Breast epithelium (tissue), 4 donors: ENCODE measurements around the gene EMILIN2. TPM values are rescaled to one million over a fixed set of nuclear protein-coding genes. Genes with fewer than 3 reads are reported as not detected.

Source experiments
- DNase-seq, 2 donors: peaks; one replicate each; pipeline ENCODE4 v3.0.0-alpha.2; 2019; ENCODE audit warnings: low spot score in 2 of 2
- H3K27ac ChIP-seq, 2 donors: fragments of 200-600 bp; sonication (generic) in 1 of 2; one replicate each; pipeline ENCODE4 v1.5.1; 2016 to 2019; ENCODE audit warnings: mild to moderate bottlenecking in 1 of 2
- H3K27me3 ChIP-seq, 2 donors: fragments of 200-600 bp; sonication (generic) in 1 of 2; one replicate each; pipeline versions ENCODE4 v1.5.1 to v1.6.0; 2017 to 2019; ENCODE audit warnings: control low read depth in 1 of 2, mild to moderate bottlenecking in 1 of 2
- H3K36me3 ChIP-seq: fragments of 200-600 bp; one replicate; pipeline ENCODE4 v1.5.1; 2019
- H3K4me1 ChIP-seq, 2 donors: fragments of 200-600 bp; sonication (generic); one replicate each; pipeline ENCODE4 v1.5.1; 2016 to 2019; ENCODE audit warnings: control low read depth in 1 of 2
- H3K4me3 ChIP-seq, 3 donors: fragments of 200-600 bp; sonication (generic); 1 replicate in 2 of 3; 2 replicates in 1 of 3; pipeline ENCODE4 v1.5.1; 2016 to 2019; ENCODE audit warnings: mild to moderate bottlenecking in 3 of 3, moderate library complexity in 2 of 3
- H3K9me3 ChIP-seq, 2 donors: fragments of 200-600 bp; sonication (generic) in 1 of 2; one replicate each; pipeline ENCODE4 v1.5.1; 2016 to 2019; ENCODE audit warnings: control low read depth in 1 of 2
- POLR2A ChIP-seq: fragments of 450-650 bp; IDR thresholded peaks from one replicate; pipeline ENCODE4 v1.6.1; 2016; ENCODE audit warnings: antibody characterized with exemption, mild to moderate bottlenecking, moderate library complexity
- intact Hi-C: fragments of 100-400 bp; cut with DNase I; formaldehyde crosslinking; loops from one replicate; pipeline ENCODE4 v1.15.1; 2023; ENCODE audit warnings: low total_unique reads
- total RNA-seq, 3 donors: library from RNA; depleted of rRNA; stranded (reverse); fragments of >200 nt; gene quantifications; one replicate each; pipeline ENCODE4 v1.1.0, GENCODE V29; 2016

Gene EMILIN2
- total RNA-seq, 3 donors from 2014 or later: 23.9 to 45.1 (median 32.4) TPM

- intact Hi-C loops: no loop called here
- Histone ChIP-seq H3K9me3 (no peaks in the 10 kb centered on the region), H3K27ac (no peak overlapping the region), H3K36me3 (no peaks in the 10 kb centered on the region), H3K4me3 (no peak overlapping the region), H3K4me1 (peaks cover 0 to 3% of the 10 kb centered on the region in 2 donors), H3K27me3 (no peaks in the 10 kb centered on the region)
- no peak for TF ChIP-seq POLR2A
- DNase-seq: no peak
Observed at GRCh38 chr18:2964361-2965010, 117.7 kb downstream of the EMILIN2 start.

Other genes starting within 250 kb of the EMILIN2 start
- 100 to 1,000 TPM in 2 of 3 donors, 10 to 100 TPM in 1; 73.9 to 131 (median 102) TPM for gene SMCHD1, start 191.3 kb upstream of the EMILIN2 start, total RNA-seq
- 10 to 100 TPM; 21.8 to 38.1 (median 29.2) TPM for gene LPIN2, start 166.1 kb downstream of the EMILIN2 start, total RNA-seq